GM19372 (cell line): ENCODE data around the gene WAC.
"Not testable (repeated sequence)": the region's sequence is repeated elsewhere in the genome, so short reads cannot be mapped to it uniquely, and the experiment has no call there.

ENCODE experiments used
- ATAC-seq: cut with Tn5 transposase; IDR thresholded peaks from one replicate; pipeline ENCODE4 v1.9.1; 2021; ENCODE audit warnings: mild to moderate bottlenecking, low read depth, moderate library complexity; ENCODE audit not compliant: unreplicated experiment

The WAC gene

DNA sequence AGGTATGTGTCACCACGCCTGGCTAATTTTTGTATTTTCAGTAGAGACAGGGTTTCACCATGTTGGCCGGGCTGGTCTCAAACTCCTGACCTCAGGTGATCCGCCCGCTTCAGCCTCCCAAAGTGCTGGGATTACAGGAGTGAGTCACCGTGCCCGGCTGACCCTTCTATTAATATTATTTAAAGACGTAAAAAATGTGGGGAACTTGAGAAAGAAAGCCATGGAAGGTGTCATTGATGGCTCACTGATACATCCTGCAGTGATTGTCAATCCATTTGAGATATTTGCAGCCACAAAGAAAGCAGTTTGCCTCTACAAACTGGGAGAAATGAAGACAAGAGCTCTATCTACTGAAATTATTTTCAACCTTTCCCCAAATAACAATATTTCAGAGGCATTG, 125.9 kb downstream of the WAC start:
- not testable (repeated sequence) for ATAC-seq

DNA sequence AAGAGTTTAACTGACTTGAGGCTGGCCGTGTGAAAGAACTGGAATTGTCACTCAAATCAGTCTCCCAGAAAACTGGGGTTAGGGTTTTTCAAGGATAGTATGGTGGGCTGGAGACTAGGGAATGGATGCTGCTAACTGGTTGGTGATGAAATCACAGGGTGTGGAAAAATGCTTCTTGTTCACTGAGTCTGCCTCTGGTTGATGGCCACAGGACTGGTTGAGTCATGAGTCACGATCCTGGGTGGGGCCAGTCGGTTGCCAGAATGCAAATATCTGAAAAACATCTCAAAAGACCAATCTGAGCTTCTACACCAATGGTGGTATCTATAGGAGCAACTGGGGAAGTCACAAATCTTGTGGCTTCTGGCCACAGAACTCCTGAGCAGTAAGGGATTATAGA, 128.1 kb downstream of the WAC start:
- ATAC-seq, result no peak

DNA sequence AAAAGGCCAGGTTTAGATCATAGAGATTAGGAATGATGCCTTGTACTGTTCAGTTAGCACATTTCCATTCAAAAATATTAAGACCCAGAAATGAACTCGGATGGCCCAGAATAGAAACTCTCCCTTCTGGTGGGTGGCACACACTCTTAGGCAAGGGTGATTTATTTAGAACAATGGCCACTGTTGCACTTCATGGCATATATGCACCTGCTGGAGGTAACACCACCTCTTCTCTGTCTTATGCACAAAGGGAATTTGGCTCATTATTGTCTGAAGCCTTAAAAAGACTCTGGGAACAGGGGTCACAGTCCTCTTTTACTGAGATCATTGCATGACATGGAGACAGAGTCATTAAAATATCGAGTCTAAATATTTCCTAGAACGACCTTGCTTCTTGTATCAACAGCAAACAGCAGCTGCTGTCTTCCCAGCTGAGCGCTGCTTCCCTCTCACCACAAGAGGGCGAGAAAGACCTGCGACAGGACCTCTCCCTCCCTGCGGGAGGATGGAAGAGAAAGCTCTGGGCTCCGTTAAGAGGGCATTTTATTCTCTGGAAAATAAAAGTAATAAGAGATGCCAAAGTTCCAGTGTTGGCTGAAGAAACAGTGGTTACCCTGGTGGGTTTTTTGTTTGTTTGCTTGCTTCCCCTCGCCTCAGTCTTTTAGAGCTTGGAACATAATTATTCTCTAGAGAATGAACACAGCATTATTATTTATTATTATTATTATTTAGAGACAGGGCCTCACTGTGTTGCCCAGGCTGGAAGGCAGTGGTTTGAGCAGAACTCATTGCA, 130.9 kb downstream of the WAC start:
- ATAC-seq, result peak; percentile 73

DNA sequence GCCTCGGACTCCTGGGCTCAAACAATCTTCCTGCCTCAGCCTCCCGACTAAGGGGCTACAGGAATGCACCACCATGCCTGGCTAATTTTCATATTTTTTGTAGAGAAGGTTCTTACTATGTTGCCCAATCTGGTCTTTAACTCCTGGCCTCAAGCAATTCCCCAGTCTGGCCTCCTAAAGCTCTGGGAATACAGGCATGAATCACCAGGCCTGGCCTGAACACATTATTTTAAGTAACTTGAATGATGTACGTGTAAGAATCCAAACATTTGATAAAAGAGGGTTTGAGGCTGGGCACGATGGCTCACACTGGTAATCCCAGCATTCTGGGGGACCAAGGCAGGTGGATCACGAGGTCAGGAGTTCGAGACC, 131.4 kb downstream of the WAC start:
- ATAC-seq, result no peak

DNA sequence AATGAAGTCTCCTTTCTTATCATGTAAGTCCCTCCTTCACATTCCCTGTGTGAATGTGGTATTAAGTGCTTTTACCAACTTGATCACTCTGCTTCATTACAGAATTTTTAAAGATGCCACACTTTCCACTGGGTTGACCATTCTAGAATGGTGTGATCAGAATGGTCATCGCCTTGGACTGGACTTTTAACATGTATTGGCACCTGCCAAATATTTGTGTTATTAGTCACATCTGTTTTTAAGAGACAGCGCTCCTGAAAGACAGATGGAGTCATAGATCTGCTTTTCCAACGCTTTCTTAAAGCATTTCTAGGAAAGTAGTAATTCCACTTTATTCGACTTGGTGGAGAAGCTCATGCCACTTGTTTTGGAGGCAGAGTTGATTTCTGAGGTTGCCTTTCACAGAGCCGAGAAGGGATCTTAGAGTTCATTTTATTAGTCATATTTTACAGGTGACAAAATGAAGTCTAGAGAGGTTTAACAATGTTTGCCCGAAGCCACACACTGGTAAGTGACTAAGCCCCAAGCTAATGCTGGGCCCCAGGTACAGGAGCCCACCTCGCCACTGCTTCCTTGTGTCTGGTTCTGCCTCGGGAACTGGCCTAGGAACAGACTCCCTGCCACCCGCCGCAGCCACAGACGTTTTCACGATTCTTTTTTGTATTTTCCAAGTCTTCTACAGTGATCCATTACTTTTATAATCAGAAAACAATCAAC, 134.0 kb downstream of the WAC start:
- ATAC-seq, result no peak

DNA sequence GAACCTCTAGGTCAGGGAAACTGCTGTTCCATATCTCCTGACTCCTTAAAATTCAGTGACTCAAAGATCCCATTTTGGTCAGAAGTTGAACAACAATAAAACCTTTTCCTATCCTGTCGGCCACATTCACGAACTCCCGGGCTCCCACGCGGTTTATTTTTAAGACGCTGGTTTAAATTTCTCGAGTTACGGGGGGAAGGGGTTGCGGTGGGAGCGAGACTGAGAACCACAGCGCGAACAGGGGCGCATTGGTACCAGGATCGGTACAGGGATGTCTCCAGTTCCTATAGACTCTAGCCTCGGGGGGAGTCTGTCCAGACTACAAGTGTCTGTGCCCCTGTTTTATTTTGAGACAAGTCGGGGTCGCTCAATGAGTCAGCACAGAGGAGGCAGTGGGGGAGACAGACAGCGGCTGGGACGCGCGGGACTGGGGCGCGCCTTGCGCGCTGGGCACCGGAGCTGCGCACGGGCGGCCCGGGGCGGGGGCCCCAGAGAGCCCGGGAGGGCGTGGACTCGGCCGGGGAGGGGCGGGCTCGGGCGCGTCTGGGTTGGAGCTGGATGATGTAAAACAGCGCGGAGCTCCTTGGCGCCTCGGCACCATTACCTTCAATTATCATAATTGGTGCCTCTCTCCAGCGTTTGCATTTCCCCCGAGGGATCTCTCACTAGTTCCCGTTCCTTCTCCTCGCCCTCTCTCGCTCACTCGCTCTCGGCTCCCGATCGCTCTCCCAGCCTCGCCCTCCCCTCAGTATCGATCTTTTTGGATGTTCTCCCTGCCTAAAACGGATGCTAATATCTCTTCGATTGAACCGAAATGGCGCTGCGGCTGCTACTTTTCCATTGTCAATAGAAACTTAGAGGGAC, 135.7 kb downstream of the WAC start:
- peak; percentile 55 for ATAC-seq

DNA sequence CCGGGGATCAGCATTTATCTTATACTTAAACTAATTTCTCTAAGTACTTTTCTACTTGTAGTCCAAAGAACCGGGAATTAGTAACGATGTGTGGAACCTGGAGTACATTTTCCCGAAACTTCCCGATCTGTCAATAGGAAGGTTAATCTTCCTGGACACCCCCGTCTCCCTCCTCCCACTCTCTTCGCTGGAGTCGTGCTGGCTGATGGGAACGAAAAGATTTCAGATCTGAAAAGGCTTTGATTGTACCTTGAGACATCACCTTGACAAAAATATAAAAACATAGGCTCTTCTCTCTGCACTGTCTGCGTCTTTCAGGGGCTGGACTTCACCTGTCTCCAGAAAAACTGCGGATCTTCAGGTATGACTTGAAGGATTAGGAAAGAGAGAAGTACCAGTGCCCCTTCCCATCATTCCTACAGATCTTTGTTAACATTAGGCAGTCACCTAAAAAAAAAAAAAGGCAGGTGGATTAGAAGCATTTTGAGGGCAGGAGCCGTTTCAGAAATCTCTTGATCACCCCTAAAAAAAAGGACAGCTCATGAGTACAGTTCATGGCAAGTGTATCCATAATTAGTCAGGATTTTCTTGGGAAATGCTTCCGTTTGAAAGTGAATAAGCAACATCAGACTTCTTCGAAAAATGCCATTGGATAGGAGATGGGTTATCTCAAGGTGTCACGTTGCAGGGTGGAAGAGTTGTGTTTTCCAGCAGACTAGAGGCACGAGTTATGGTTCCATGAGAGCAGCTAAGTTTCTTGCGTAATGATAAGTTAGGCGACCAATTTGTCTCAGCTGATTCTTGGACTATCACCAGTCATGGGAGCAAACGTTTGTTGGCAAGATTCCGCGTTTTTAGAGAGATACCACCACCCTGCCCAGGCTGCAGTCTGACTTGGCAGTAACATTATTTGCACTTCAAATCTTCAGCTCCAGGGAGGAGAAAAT, 136.6 kb downstream of the WAC start:
- no peak for ATAC-seq
